GM19099 (cell line): ENCODE results near the gene RET.

Experiments
- POLR2A ChIP-seq: IDR thresholded peaks from 3 replicates; pipeline ENCODE4 v1.6.1; 2011; ENCODE audit warnings: low read depth; ENCODE audit not compliant: insufficient read length; ENCODE audit errors: extremely low read depth

Gene RET

GRCh38 chr10:43134126-43134905 lies 57.4 kb downstream of the RET start:
- no peak for TF ChIP-seq POLR2A

GRCh38 chr10:43135064-43135463 lies 58.2 kb downstream of the RET start:
- TF ChIP-seq POLR2A = no peak

- TF ChIP-seq POLR2A = no peak
These were observed 58.8 kb downstream of the RET start for GRCh38 chr10:43135656-43136055.

GRCh38 chr10:43136432-43136831 lies 59.6 kb downstream of the RET start:
- TF ChIP-seq POLR2A = no peak

- TF ChIP-seq POLR2A = no peak
These were observed 60.3 kb downstream of the RET start for GRCh38 chr10:43136995-43137716.

GRCh38 chr10:43137717-43138020 lies 60.8 kb downstream of the RET start:
- no peak for TF ChIP-seq POLR2A

GRCh38 chr10:43138021-43138756 lies 61.3 kb downstream of the RET start, which contains the start of gene CSGALNACT2:
Gene CSGALNACT2, plus strand, starts transcription at chr10:43138445. Its CDS starts 16,705 bp downstream, at chr10:43155150.
- peak; percentile 91 for TF ChIP-seq POLR2A

- no peak for TF ChIP-seq POLR2A
These were observed 61.9 kb downstream of the RET start for GRCh38 chr10:43138757-43139241.

- no peak for TF ChIP-seq POLR2A
These were observed 64.6 kb downstream of the RET start for GRCh38 chr10:43141421-43141820.

GRCh38 chr10:43145311-43145710 lies 68.4 kb downstream of the RET start:
- TF ChIP-seq POLR2A = no peak

- TF ChIP-seq POLR2A = no peak
These were observed 74.5 kb downstream of the RET start for GRCh38 chr10:43151371-43151770.

GRCh38 chr10:43153901-43154300 lies 77.0 kb downstream of the RET start:
- TF ChIP-seq POLR2A = no peak

- no peak for TF ChIP-seq POLR2A
These were observed 78.4 kb downstream of the RET start for GRCh38 chr10:43155221-43155620.

GRCh38 chr10:43155741-43156140 lies 78.9 kb downstream of the RET start:
- TF ChIP-seq POLR2A = no peak

- no peak for TF ChIP-seq POLR2A
These were observed 79.9 kb downstream of the RET start for GRCh38 chr10:43156590-43157341.
